Activated gamma-delta T cell (primary cell): ENCODE measurements around the gene VTN.

Experiments used
- DNase-seq: peaks from one replicate; lab custom pipeline; 2025; lab: John Stamatoyannopoulos, UW

VTN gene

GRCh38 chr17:28395968-28396367 lies 25.9 kb upstream of the VTN start:
- no peak for DNase-seq

- DNase-seq, result no peak
Observed at GRCh38 chr17:28395426-28395825, 25.3 kb upstream of the VTN start.

- DNase-seq, result no peak
Observed at GRCh38 chr17:28394337-28395116, 24.4 kb upstream of the VTN start.

GRCh38 chr17:28392491-28392890 lies 22.4 kb upstream of the VTN start:
- no peak for DNase-seq

GRCh38 chr17:28391401-28391800 lies 21.3 kb upstream of the VTN start:
- no peak for DNase-seq

GRCh38 chr17:28390984-28391383 lies 20.9 kb upstream of the VTN start:
- no peak for DNase-seq

GRCh38 chr17:28390563-28390962 lies 20.5 kb upstream of the VTN start:
- DNase-seq, result no peak

GRCh38 chr17:28390141-28390540 lies 20.0 kb upstream of the VTN start:
- DNase-seq, result no peak

- no peak for DNase-seq
Observed at GRCh38 chr17:28388106-28388505, 18.0 kb upstream of the VTN start.

GRCh38 chr17:28386391-28386790 lies 16.3 kb upstream of the VTN start:
- no peak for DNase-seq

GRCh38 chr17:28385406-28385805 lies 15.3 kb upstream of the VTN start:
- no peak for DNase-seq

- DNase-seq, result no peak
Observed at GRCh38 chr17:28385037-28385400, 14.9 kb upstream of the VTN start.

GRCh38 chr17:28384281-28385036 lies 14.4 kb upstream of the VTN start:
- DNase-seq, result peak; percentile 35

- no peak for DNase-seq
Observed at GRCh38 chr17:28381141-28381825, 11.2 kb upstream of the VTN start.

GRCh38 chr17:28379814-28380801 lies 10.0 kb upstream of the VTN start:
- no peak for DNase-seq

- no peak for DNase-seq
Observed at GRCh38 chr17:28372945-28373274, 2.8 kb upstream of the VTN start.

GRCh38 chr17:28372203-28372944 lies 2.3 kb upstream of the VTN start:
- DNase-seq, result peak; percentile 18

- DNase-seq, result peak; percentile 69
Observed at GRCh38 chr17:28371245-28372202, 1.4 kb upstream of the VTN start, which contains the start of gene SARM1. TSS of gene SARM1 (plus strand) at chr17:28371694. CDS start at chr17:28372033, 339 bp downstream.

- DNase-seq, result no peak
Observed at GRCh38 chr17:28370744-28371103, 617 bp upstream of the VTN start.

GRCh38 chr17:28369684-28370034 lies 448 bp downstream of the VTN start:
- no peak for DNase-seq
